T-helper 1 cell (primary cell): ENCODE data around the gene GEMIN7.
"Not testable (repeated sequence)": the region's sequence is repeated elsewhere in the genome, so short reads cannot be mapped to it uniquely, and the experiment has no call there.

Experiments used
- DNase-seq, 5 donors: peaks; one replicate each; pipeline ENCODE4 v3.0.0-alpha.2; 2012 to 2020

Gene GEMIN7

DNA sequence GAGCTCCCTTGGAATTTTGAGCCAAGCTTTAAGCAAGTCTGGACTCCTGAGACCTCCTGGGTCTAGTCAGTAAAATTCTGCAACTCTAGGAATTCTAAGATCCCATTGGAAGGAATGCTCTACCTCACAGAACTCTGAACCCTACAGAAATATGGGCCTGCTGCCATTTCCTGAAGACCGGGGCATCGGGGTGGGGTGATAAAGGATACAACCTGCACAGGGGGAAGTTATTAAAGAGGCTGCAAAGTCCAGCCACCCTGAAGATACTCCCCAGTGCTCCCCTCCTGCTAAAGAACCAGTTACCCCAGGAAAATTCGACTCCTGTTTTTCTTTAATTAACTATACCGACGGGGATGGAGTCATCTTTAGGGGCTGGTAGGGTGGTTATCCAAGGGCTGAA lies 11.5 kb downstream of the GEMIN7 start:
- no peak for DNase-seq

DNA sequence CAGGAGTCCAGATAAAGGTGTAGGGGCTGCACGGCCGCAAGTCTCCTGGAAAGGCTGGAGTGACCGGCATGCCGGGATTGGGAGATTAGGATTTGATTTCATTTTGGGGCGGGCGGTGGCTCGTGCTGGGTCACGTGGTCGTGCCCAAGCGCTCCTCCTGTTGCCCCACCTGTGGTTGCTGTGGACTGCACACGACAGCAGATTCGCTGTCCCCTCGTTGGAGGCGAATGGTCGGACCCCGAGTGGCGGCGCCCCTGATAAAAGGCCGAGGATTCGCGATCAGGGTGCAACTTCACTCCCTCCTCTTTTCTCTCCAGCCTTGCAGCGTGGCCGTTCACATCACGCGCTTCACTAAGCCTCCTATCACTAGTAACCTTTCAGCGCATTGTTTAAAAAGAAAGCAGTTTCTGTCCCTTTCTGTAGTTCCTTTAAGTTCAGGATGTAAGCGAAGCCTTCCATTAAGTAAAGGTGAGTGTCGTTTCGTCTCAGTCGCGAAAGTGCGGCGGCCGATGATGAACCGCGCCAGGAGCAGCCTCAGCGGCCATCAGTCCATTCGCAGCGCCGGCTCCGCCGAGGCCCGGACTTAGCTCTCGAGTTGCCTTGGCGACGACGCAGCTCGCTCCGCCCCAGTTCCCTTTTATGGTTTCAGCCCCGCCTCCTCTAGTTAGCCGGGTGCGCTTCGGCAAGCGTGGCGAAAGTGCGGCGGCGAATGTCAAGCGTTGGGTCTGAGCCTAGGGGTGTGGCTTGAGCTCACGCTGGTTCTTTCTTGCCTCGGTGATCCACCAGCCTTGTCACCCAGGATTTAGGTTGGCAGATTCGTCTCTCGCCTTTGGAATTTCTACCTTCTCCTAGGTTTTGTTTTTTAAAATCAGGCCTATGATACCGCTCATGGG lies 12.2 kb downstream of the GEMIN7 start:
- peak; percentile 87 to 97 (median 93) for DNase-seq

DNA sequence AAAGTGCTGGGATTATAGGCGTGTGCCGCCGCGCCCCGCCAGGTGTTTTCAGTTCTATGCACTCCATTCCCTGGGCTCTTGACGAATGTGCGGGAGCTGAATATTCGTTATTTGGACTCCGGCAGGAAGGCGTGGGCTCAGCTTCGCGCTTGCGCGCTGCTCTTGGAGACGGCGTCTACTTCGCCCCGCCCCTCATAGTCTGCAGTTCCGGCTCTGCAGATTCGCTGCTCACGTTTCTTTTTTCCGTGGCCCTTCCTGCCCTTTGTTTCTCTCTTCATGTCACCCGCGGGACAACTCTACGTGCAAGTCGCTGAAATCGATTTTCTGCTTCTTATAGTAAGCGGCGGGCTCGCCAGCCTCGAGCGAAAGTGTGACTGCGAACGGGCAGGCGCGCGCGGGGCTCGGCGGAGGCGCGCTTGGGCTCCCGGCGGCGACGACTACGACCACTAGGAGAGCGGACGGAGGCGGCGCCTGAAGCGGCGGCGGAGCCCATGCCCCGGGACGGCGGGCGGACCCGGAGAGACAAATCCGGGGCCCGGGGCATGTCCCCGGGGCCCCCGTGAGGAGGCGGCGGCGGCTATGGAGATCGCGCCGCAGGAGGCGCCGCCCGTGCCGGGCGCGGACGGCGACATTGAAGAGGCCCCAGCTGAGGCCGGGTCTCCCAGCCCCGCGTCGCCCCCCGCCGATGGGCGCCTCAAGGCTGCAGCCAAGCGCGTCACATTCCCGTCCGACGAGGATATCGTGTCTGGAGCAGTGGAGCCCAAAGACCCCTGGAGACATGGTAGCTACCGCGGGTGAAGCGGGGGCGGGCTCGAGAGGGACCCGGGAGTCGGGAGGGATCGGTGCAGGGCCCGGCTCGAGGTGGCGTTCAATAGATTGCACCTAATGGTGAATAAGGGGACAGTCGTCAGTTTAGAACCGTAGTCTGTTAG lies 14.0 kb downstream of the GEMIN7 start, which contains the start of gene PPP1R37:
Gene PPP1R37, plus strand, starts transcription at position 433 of the 932 bp plus-strand sequence. Its CDS starts 147 bp downstream, at position 580.
- peak; percentile 86 to 95 (median 90) for DNase-seq

DNA sequence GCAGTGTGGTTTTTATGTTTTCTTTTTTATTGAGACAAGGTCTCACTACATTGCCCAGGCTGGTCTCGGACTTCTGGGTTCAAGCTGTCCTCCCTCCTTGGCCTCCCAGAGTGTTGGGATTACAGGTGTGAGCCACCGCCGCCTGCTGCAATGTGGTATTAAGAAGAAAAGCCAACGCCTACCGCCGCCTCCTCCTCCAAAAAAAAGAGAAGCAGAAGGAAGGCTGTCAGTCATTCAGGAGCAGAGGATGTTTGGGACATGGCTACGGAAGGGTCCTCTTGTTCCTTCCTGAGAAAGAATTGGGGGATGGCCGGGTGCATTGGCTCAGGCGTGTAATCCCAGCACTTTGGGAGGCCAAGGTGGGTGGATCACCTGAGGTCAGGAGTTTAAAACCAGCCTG lies 15.1 kb downstream of the GEMIN7 start:
- DNase-seq, result no peak

DNA sequence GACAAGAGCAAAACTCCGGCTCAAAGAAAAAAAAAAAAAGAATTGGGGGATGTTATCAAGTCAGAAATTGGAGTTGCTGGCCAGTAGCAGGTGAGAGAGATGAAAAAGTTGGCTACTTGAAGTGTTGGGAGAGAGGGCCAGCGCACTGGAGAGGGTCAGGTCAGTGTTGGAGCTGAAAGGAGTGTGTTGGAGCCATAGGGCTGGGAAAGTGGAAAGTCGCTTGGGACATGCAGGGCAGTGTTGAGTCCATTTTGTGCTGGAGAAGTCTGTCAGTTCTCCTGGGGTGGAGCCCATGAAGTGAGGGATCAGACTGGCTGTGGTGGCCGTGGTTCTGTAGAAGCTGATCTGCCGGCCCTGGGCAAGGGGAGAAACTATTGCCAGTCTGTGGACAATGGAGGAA lies 15.6 kb downstream of the GEMIN7 start:
- DNase-seq, result no peak

DNA sequence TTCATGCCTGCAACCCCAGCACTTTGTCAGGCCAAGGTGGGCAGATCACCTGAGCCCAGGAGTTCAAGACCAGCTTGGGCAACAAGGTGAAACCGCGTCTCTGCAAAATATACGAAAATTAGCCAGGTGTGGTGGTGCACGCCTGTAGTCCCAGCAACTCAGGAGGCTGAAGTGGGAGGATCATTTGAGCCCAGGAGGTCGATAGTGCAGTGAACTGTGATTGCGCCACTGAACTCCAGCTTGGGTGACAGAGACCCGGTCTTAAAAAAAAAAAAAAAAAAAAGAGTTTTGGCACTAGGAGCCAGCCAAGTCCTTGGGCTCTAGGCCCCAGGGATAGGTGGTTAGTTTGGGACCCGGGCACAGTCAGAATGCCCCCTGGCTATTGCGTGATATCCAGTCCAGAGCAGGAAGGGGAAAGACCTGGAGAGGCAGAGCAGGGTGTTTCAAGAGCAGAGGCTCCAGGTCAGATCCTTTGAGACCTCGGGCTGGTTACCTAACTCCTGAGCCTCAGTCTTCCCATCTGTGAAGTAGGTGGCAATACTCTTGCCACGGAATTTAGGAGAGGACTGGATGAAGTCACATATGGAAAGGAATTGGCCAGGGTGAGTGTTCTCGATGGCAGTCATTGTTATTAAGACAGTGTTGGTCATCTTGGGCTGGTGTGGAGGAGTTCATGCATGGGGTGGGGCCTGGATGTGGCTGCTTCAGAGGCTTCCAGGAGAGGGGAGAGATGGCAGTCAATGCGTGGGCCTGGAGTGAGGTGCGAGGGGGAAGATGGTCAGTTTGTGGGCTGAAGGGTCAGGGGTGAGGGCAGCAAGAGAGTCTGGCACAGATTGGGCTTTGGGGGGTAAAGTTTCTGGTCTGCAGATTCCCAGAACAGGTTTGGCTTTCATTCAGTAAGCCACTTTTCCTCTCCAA lies 16.7 kb downstream of the GEMIN7 start:
- DNase-seq, result no peak

DNA sequence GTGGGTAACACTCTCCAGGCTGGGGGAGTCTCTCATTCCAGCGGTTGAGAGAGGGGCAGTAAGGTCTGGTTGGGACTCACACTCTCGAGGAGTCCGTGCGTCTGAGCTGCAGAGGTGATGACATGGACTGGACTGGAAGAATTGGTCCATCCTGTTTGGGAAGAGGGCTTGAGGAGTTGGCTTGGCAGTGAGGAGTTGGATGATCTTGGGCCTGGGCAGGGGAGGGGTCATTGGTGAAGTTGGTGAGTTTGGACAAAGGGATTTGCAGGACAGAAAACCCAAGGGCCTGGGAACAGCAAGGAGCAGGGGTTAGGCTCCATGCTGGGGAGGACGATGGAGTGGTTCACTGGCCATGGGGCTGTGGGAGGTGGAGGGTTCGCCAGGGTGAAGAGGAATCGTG lies 17.6 kb downstream of the GEMIN7 start:
- no peak for DNase-seq

DNA sequence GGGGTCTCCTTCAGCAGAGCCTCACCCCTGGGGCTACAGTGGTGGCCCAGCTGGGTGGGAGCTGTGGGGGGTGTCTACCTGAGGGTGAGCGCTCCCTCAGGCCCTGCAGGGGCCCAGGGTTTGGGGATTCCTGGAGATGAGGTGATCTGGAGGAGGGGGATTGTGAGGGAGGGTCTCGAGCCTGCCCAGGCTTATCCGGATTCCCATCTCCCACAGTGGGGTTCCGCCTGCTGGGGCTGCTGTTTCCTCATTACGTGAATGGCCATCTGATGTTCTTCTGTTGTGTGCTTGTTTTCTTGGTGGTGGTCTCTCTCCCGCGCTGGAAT lies 18.4 kb downstream of the GEMIN7 start:
- no peak for DNase-seq

DNA sequence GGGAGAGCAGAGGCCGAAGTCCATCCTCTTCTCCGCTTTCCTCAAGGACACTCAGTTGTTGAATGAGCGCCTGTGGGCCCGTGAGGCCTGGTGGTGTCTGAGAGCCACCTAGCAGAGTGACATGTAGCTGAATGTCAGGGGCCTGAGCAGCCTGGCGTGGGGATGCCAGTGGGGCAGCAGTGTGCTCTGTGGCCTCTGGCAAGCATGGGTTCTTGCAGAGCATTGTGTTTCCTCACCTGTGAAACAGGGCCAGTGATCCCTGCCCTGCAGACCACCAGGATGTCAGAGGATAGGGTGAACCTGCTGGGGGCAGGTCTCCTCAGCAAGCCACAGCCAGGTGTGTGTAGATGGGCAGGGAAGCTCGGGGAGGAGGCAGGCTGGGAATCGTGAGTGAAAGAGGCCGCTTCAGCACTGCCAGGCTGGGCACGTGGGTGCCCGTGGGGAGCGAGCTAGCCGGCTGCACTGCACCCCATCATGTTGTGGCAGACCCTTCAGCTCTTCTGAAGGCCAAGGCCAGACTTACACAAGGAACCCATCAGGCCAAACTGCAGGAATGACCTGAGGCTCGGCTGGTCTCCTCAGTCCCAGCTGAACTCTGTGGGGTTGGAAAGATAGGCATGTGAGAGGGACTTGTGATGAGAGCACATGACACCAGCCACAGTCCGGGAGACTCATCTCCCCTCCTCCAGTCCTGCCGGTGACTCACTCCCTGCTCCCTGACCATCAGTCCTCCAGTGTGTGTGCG lies 18.9 kb downstream of the GEMIN7 start:
- no peak for DNase-seq

DNA sequence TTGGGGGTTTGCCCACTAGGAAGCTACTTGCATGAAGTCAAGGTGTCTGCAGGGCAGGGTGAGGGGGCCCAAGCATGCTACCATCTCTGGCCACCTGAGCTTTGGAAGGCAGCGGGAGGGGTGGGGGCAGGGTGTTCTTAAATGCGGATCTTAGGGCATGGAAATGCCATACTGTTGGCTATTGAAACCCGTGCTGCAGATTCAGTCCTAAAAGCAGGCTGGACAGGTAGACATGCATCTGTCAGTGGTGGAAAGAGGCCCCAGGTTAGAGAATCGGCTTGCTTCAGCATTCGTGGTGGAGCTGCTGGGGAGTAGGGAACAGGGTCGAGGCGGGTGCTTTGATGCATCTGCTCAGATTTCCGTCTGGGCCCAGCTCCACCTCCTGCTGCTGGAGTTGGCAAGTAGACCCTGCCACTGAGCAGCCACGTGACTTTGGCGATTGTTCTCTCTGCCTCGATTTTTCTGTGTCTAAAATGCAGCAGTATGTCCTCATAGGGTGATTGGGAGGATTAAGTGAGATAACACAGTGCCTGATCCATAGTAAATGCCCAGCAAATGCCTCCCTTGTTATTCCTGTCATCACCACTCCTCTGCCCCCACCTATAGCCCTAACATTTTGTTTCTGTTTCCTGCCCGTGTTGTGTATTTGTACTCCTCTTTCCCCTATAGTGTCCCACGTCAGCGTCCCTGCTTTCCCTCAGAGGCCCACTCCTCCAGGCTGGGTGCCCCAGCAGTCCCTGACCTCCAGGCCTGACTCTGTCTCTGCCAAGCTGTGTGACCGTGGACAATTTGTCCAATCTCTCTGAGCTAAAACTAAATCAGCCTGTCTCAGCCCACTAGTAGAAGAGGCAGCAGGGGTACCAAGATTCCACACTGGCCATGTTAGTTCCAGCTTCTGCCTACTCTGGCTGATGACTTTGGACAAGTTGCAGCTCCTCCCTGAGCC lies 19.7 kb downstream of the GEMIN7 start:
- no peak for DNase-seq

DNA sequence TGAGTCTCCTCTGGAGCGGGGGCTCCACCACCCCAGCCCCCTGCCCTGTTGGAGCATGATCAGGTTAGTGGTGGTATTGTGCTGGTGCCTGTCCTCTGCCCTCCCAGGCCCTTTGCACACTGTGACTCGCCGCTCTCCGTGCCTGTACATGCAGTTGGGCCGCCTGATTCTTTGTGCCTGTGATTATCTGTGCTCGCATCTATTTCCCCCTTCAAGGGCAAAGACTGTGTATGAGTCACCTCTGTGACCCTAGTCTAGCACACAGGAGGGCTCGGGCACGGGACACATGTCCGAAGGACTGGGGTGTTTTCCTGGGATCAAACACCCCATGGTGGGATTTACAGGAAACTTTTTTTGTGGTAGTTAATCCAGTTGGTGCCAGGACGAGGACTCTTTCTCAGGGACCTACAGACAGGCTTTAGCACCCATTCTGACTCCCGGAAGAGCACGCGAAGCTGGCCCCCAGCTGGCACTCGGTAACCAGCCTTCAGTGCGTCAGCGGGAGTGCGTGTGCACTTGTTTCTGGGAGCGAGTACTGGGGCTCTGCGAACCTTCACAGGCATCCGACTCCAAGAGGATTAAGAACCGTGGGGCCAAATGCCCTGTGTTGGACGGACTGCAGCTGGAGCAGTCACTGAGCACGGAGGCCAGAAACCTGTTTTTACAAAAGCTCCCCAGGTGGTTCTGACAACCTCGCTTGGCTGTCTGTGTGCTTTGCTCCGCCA lies 20.6 kb downstream of the GEMIN7 start:
- DNase-seq, result no peak

DNA sequence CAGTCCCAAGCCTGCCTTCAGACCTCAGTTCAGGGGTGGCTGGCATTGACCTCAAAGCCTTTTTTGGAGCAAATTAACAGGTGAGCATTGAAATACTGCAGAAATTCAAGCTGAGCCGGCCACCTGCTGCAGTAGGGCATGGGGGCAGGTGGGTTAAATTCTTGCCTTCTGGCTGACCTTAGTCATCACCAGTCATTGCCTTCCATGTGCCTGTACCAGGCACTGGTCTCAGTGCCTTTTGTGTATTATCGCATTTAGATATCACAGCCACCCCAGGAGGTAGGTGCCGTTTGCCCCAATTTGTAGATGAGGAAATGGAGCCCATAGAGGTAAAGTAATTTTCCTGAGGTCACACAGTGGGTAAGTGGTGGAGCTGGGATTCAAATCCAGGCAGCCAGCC lies 21.1 kb downstream of the GEMIN7 start:
- DNase-seq, result no peak

DNA sequence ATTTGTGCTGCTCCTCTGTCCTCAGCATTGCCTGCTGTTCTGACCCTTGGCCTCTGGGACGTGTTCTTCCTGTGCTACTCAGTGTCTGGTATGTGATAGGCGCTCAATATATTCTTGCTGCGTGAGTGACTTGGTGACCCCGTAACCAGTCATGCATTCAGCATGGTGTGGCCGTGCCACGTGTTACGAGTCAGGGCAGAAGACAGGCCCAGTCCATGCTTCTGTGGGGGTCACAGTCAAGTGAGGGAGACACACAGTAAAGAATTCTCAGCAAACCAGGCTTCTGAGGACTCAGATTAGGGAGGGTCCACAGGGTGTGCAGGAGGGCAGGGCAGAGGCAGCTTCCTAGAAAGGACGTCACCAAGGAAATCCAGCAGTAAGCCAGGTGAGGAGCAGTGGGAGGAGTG lies 21.8 kb downstream of the GEMIN7 start:
- no peak for DNase-seq

DNA sequence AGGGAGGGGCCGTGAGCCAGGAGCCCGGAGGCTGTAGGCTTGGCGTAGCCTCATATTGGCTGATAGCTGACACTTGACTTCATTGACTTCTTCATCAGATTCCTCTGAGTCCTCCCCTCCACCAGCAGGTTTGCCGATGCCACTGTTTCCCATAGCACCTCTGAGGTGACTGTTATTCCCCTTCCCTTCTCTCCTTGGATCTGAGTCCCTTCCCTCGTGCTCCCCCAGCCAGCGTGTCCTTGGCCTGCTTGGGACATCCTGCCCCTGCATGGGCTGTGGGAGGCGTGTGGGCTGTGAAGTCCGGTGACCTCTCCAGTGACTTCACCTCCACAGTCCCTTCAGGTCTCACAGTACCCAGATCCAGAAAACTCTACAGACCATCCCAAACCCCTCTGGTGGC lies 22.7 kb downstream of the GEMIN7 start:
- no peak for DNase-seq

DNA sequence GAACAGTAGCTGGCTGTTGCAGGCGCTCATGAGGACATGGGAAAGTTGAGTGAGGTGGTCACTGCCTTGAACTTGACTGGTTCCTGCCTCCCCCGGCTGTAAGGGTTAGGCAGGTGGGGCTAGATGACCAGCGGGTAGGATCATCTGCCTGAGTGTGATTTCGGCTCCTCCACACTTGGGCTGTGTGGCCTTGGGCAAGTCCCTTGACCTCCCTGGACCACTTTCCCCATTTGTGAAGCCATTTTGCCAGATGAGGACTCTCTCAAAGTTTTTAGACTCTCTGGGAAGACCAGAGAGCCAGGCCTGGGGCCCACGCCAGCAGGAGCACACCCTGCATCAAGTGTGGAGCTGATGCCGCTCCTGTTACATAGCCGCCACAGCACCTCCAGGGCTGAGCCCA lies 23.4 kb downstream of the GEMIN7 start:
- no peak for DNase-seq

DNA sequence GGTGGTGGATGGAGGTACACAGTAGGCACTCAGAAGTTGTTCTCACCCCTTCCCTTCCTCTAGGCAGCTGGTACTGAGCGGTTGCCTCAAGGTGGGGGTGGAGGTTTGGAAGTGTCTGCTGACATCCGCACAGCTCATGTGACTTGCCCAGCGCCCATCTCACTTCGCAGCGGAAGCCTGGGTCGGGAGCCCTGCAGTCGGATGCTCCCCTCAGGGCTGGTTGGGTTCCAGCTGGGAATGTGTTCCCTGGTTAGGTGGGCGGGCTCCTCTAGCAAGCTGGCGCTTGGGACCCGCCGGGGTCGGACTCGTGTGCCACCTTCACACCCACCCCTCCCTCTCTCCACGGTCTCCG lies 24.1 kb downstream of the GEMIN7 start:
- peak in 2 of 5 donors; percentile 30 to 41 for DNase-seq

DNA sequence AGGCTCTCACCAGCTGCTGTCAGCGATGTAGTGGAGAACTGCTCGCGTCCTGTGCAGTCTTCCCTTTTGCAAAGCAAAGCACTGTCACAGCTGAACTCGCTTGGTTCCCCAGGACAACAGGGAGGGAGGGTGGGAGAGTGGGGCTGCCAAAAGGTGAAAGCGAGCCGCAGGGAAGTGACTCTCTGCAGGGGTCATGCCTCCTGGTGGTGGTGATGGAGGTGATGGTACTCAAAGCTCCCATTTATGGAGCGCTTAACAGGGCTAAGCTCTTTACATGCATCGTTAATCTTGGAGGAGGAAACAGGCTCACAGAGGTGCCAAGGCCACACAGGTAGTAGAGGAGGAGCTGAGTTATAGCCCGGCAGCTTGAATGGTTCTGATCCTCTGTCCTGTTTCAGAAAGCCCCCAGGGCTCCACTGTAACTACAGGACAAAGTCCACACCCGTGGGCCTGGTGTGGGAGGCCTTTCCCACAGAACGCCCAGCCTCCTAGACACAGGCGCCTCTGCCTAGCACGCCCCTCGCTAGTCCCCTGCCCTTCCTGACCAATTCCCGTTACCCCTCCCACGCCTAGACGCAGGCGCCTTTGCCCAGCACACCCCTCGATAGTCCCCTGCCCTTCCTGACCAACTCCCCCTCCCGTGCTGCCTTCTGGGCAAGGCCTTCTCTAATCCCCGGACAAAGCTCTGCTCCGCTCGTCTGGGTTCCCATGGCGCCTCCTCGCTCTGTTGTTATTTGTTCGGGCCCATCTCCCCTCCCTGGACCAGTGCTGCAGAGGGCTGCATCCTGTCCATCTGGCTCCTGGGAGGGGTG lies 24.7 kb downstream of the GEMIN7 start:
- no peak for DNase-seq

DNA sequence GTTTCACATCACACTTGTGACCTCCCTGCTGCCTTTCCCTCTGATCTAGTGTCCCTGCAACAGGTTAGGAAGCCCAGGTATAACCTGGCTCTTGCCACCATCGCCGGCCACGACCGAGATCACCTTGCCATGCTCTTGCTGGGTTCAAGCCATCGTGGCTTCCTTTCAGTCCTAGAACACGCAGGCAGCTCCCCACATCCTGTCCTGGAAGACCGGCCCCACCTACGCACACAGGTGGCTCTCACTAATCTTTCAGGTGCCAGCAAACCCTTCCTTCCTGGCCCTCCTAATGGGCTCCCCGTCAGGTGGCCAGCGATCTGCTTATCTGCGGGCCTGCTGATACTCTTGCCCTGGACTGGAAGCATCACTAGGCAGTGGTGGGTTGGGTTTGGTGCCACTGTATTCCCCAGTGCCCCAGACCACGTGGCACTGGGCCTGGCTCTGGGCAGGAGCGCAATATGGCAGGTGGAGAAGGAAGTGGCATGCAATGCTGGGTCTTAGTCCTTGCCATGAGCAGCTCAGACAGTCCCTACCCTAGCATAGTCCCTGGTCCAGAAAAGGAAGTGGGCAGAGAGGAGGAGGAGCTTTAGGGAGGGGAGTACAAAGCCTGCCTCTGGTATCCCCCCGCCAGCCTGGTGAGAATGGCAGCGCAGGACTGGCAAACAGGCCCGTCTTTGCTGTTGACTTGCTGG lies 25.7 kb downstream of the GEMIN7 start:
- no peak for DNase-seq

DNA sequence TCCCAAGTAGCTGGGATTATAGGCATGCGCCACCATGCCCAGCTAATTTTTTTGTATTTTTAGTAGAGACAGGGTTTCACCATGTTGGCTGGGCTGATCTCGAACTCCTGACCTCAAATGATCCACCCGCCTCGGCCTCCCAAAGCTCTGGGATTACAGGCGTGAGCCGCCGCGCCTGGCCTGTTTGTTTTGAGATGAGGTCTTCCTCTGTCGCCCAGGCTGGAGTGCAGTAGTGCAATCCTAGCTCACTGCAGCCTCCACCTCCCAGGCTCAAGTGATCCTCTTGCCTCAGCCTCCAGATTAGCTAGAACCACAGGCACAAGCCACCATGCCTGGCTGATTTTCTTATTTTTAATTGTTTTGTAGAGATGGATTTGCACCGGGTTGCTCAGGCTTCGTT lies 27.3 kb downstream of the GEMIN7 start:
- not testable (repeated sequence) for DNase-seq
